Inflammatory macrophage treated with lipopolysaccharide for 1 hour (primary cell): Measurements from ENCODE around the gene HRH1.
"Not testable (repeated sequence)": the region's sequence is repeated elsewhere in the genome, so short reads cannot be mapped to it uniquely, and the experiment has no call there.

Experiments
- DNase-seq, 2 donors: peaks; one replicate each; pipeline ENCODE4 v3.0.0-alpha.2; 2020 to 2022

HRH1 gene

GRCh38 chr3:11245827-11246662 lies 91.8 kb downstream of the HRH1 start:
- no peak for DNase-seq

- no peak for DNase-seq
Observed at GRCh38 chr3:11246663-11246970, 92.3 kb downstream of the HRH1 start.

GRCh38 chr3:11247362-11247761 lies 93.1 kb downstream of the HRH1 start:
- DNase-seq: no peak

- DNase-seq: no peak
Observed at GRCh38 chr3:11248596-11248995, 94.3 kb downstream of the HRH1 start.

- no peak for DNase-seq
Observed at GRCh38 chr3:11250902-11251806, 96.9 kb downstream of the HRH1 start.

- no peak for DNase-seq
Observed at GRCh38 chr3:11251807-11252176, 97.5 kb downstream of the HRH1 start.

GRCh38 chr3:11254876-11255275 lies 100.6 kb downstream of the HRH1 start:
- DNase-seq: no peak

GRCh38 chr3:11255537-11255936 lies 101.2 kb downstream of the HRH1 start:
- DNase-seq: not testable (repeated sequence)

GRCh38 chr3:11258958-11259357 lies 104.7 kb downstream of the HRH1 start:
- DNase-seq: no peak

- DNase-seq: no peak
Observed at GRCh38 chr3:11260460-11260859, 106.2 kb downstream of the HRH1 start.

GRCh38 chr3:11269007-11269406 lies 114.7 kb downstream of the HRH1 start:
- DNase-seq: no peak

GRCh38 chr3:11271986-11272904 lies 118.0 kb downstream of the HRH1 start, which contains the start of gene ATG7:
TSS of gene ATG7 (plus strand) at chr3:11272397. CDS start at chr3:11298696, 26,299 bp downstream.
- DNase-seq: peak; percentile 97 to 99

GRCh38 chr3:11272906-11273574 lies 118.7 kb downstream of the HRH1 start:
- DNase-seq: peak; percentile 82 to 83

- DNase-seq: peak; percentile 97 to 100
Observed at GRCh38 chr3:11273891-11274291, 119.6 kb downstream of the HRH1 start.

GRCh38 chr3:11274566-11275142 lies 120.4 kb downstream of the HRH1 start:
- DNase-seq: peak; percentile 48 to 54

GRCh38 chr3:11275926-11276325 lies 121.6 kb downstream of the HRH1 start:
- peak; percentile 40 to 56 for DNase-seq

- no peak for DNase-seq
Observed at GRCh38 chr3:11276901-11277300, 122.6 kb downstream of the HRH1 start.

GRCh38 chr3:11282250-11283138 lies 128.2 kb downstream of the HRH1 start:
- peak in 1 of 2 donors; percentile 47 for DNase-seq

GRCh38 chr3:11283139-11283475 lies 128.8 kb downstream of the HRH1 start:
- peak; percentile 80 to 88 for DNase-seq

- peak; percentile 61 to 67 for DNase-seq
Observed at GRCh38 chr3:11284011-11284410, 129.7 kb downstream of the HRH1 start.

GRCh38 chr3:11285471-11285870 lies 131.2 kb downstream of the HRH1 start:
- no peak for DNase-seq
